Mononuclear cell (primary cell): Measurements from ENCODE around the gene APC2. TPM values are rescaled to one million over a fixed set of nuclear protein-coding genes. Genes with fewer than 3 reads are reported as not detected.

ENCODE experiments used
- H3K27me3 ChIP-seq: 2 replicates; pipeline ENCODE4 v1.6.0; 2011; ENCODE audit warnings: low read length, control low read depth; ENCODE audit not compliant: insufficient read depth
- H3K4me1 ChIP-seq: 2 replicates; pipeline ENCODE4 v1.5.1; 2011; ENCODE audit warnings: mild to moderate bottlenecking, low read length, control low read depth; ENCODE audit not compliant: insufficient read depth
- H3K4me3 ChIP-seq: 2 replicates; pipeline ENCODE4 v1.5.1; 2011; ENCODE audit warnings: mild to moderate bottlenecking, low read length, moderate library complexity
- H3K9me3 ChIP-seq: 2 replicates; pipeline ENCODE4 v1.5.1; 2011; ENCODE audit warnings: low read depth, mild to moderate bottlenecking, control low read depth, low read length
- total RNA-seq: library from RNA; depleted of rRNA; stranded (reverse); fragments of >200 nt; gene quantifications from one replicate; pipeline ENCODE4 v1.2.3, GENCODE V29; 2012

APC2 gene
- total RNA-seq, 1 donor = 0.10 TPM

GRCh38 chr19:1483131-1483978, 33.4 kb downstream of the APC2 start:
- no peaks in the 10 kb centered on the region for H3K27me3 ChIP-seq
- no peak overlapping the region for H3K4me3 ChIP-seq
- H3K9me3 ChIP-seq = no peaks in the 10 kb centered on the region
- peaks cover 10% of the 10 kb centered on the region for H3K4me1 ChIP-seq

DNA sequence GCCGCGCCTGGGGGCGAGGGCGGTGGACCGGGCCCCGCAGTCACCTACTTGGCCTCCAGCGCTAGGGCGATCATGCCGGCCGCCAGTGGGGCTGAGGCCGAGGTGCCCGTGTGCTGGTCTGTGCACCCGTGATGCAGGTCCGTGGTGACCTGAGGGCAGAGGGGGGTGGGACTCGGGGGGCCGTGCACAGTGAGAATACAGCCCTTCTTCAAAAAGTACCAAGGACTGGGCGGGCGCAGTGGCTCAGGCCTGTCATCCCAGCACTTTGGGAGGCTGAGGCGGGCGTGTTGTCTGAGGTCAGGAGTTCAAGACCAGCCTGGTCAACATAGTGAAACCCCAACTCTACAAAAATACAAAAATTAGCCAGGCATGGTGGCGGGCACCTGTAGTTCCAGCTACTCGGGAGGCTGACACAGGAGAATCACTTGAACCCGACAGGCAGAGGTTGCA, 34.1 kb downstream of the APC2 start:
- Histone ChIP-seq H3K27me3 (no peaks in the 10 kb centered on the region), H3K9me3 (no peaks in the 10 kb centered on the region), H3K4me3 (no peak overlapping the region), H3K4me1 (peaks cover 7% of the 10 kb centered on the region)

- Histone ChIP-seq H3K4me1 (peaks cover 19% of the 10 kb centered on the region), H3K4me3 (no peak overlapping the region), H3K9me3 (no peaks in the 10 kb centered on the region), H3K27me3 (no peaks in the 10 kb centered on the region)
Observed at GRCh38 chr19:1486720-1487575, 37.0 kb downstream of the APC2 start.

GRCh38 chr19:1487576-1488281, 37.8 kb downstream of the APC2 start:
- H3K4me3 ChIP-seq = no peak overlapping the region
- peaks cover 19% of the 10 kb centered on the region for H3K4me1 ChIP-seq
- H3K27me3 ChIP-seq = no peaks in the 10 kb centered on the region
- H3K9me3 ChIP-seq = no peaks in the 10 kb centered on the region

GRCh38 chr19:1488282-1488601, 38.3 kb downstream of the APC2 start:
- no peaks in the 10 kb centered on the region for H3K9me3 ChIP-seq
- H3K4me1 ChIP-seq = peaks cover 19% of the 10 kb centered on the region
- H3K4me3 ChIP-seq = no peak overlapping the region
- no peaks in the 10 kb centered on the region for H3K27me3 ChIP-seq

DNA sequence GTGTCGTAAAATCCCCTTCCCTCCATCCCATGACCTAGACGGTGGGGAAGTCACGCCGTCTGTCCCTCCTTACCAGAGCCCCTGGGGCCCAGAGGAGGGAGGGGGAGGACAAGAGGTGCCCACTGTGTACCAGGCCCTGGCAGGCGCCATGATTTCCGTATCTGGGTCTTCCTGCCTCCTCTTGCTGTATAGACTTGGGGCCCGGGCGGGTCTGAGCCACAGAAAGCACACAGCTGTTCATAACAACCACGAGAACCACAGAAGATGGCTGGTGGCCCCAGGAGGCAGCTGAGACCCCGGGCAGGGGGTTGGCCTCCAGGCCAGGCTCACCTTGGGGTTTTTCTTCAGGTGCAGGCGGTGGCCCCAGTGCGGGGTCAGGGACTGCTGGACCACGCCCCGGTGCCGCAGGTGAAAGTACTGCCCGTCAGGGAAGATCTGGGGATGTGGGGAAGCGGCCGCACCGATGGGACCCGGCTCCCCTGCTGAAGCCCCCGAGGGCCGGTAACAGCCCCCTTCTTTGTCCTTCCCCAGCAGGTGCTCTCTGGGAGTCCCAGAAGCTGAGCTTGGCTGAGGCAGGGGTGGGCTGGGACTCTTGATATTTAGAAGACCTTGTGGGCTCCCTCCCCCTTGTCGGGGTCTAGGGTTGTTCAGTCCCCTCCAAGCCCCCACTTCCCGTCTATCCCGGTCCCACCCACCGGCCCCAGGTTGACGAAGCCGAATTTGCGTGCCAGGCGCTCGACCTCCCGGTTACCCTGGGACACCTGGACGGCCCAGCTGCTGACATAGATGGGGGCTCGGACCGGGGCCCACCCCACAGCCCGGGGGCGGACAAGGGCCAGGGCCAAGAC, 39.8 kb downstream of the APC2 start:
- H3K4me3 ChIP-seq = peak overlapping the region; percentile 41
- no peaks in the 10 kb centered on the region for H3K9me3 ChIP-seq
- no peaks in the 10 kb centered on the region for H3K27me3 ChIP-seq
- H3K4me1 ChIP-seq = peaks cover 19% of the 10 kb centered on the region

- H3K4me3 ChIP-seq = peak within 1 kb of the TSS; percentile 41
- no peaks in the 10 kb centered on the region for H3K27me3 ChIP-seq
Observed at GRCh38 chr19:1490311-1491113, 40.6 kb downstream of the APC2 start, which contains the start of gene PCSK4. PCSK4 (minus strand) TSS chr19:1490350; CDS start chr19:1490346, 4 bp downstream.

GRCh38 chr19:1491114-1491848, 41.4 kb downstream of the APC2 start, which contains the start of gene REEP6:
REEP6 (plus strand) TSS chr19:1491181; CDS start chr19:1491270, 89 bp downstream.
- peaks cover 19% of the 10 kb centered on the region for H3K4me1 ChIP-seq
- H3K9me3 ChIP-seq = no peaks in the 10 kb centered on the region
- H3K4me3 ChIP-seq = peak within 1 kb of the TSS; percentile 41
- H3K27me3 ChIP-seq = no peaks in the 10 kb centered on the region

More at GRCh38 chr19:1490311-1491113, 40.6 kb downstream of the APC2 start, which contains the start of gene PCSK4:
- Histone ChIP-seq H3K4me1 (peaks cover 19% of the 10 kb centered on the region), H3K9me3 (no peaks in the 10 kb centered on the region)

DNA sequence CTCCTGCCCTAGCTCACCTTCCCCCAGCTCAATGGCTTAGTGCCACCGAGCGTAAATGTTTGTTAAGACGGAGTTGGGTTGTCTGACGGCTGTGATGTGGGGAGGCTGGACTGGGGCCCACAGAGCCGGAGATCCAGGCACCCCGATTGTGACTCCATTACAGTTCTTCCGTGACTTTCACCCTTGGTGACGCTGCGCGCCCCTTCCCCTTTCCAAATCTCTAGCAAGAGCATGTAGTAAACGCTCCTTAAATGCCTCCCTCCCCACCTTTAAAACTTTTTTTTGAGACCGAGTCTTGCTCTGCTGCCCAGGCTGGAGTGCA, 41.9 kb downstream of the APC2 start:
- Histone ChIP-seq H3K9me3 (no peaks in the 10 kb centered on the region), H3K4me1 (peaks cover 19% of the 10 kb centered on the region), H3K4me3 (no peak overlapping the region), H3K27me3 (no peaks in the 10 kb centered on the region)

DNA sequence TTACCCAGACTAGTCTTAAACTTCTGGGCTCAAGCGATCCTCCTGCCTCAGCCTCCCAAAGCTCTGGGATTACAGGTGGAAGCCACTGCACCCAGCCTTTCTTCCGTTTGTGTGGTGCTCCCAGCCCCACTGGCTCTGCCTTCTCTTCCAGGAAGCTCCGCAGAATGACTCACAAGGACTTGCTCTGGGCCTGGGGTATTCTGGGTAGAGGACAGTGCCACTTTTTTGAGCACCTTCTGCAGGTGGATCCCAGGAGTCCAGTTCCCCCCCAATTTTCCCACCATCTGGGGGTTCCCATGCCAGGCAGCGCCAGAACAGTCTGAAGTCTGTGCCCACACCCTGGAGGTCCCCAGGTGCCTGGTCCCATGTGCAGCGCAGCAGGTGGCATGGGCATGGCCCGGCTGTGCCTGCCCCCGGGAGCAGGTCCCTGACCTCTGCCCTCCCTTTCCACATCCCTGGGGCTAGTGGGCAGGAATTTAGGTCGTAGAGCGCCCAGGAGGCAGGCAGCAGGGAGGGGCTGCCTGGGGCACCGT, 42.6 kb downstream of the APC2 start:
- H3K9me3 ChIP-seq = no peaks in the 10 kb centered on the region
- H3K27me3 ChIP-seq = no peaks in the 10 kb centered on the region
- H3K4me3 ChIP-seq = no peak overlapping the region
- H3K4me1 ChIP-seq = peaks cover 19% of the 10 kb centered on the region

DNA sequence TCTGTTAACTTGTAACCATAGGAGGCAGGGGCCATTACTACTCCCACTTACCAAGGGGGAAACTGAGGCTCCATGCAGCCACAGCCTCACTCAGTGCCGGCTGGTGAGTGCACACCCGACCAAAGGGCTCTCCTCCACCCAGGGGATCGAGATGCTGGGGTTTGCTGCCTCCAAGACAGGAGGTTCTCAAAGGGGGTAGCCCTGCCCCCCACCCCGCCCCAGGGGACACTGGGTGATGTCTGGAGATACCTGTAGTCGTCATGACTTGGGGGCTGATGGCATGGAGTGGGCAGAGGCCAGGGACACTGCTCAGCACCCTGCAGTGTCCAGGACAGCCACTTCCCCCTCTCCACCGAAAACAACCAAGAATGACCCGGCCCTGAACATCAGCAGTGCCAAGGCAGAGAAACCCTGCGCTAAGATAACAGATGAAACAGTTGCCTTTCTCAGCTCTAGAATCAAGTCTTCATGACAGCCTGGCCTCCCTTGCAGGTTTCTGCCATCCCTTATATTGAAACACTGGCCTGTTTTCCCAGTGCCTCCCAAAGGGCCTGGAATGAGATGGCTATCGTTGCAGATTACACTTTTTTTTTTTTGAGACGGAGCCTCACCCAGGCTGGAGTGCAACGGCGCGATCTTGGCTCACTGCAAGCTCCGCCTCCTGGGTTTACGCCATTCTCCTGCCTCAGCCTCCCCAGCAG, 44.3 kb downstream of the APC2 start:
- Histone ChIP-seq H3K4me1 (peaks cover 17% of the 10 kb centered on the region), H3K27me3 (no peaks in the 10 kb centered on the region), H3K4me3 (no peak overlapping the region), H3K9me3 (no peaks in the 10 kb centered on the region)

- no peak overlapping the region for H3K4me3 ChIP-seq
- H3K27me3 ChIP-seq = no peaks in the 10 kb centered on the region
- no peaks in the 10 kb centered on the region for H3K9me3 ChIP-seq
- peaks cover 8% of the 10 kb centered on the region for H3K4me1 ChIP-seq
Observed at GRCh38 chr19:1495051-1495798, 45.3 kb downstream of the APC2 start.
